H1 (cell line): ENCODE measurements around the gene PCDH8. TPM values are rescaled to one million over a fixed set of nuclear protein-coding genes. Genes with fewer than 3 reads are reported as not detected.

Experiments
- CTCF ChIA-PET: fragments of 300-600 bp; sonication (Branson Sonifier 250); formaldehyde crosslinking; loops from one replicate; lab custom pipeline; 2021; ENCODE audit not compliant: partially characterized antibody; lab: Charles Lee
- POLR2A ChIA-PET: fragments of 300-600 bp; sonication (Branson Sonifier 250); formaldehyde crosslinking; loops from one replicate; lab custom pipeline; 2021; ENCODE audit warnings: inconsistent platforms; ENCODE audit not compliant: partially characterized antibody; lab: Charles Lee
- DNase-seq, 2 experiments: peaks; one replicate each; pipeline versions ENCODE4 v3.0.0 to v3.0.0-alpha.2; 2010 to 2022; ENCODE audit warnings: low spot score in 2 of 2, low read depth in 1 of 2, mixed read lengths in 1 of 2
- FAIRE-seq: peaks from 2 replicates; lab custom pipeline; 2011; peaks lifted over from hg19 to GRCh38; lab: Jason Lieb, UNC
- H2AFZ ChIP-seq: 2 replicates; pipeline ENCODE4 v1.8.1; 2012; ENCODE audit warnings: low read length, inconsistent platforms
- H2AK5ac ChIP-seq: 2 replicates; pipeline ENCODE4 v1.6.1; 2013; ENCODE audit warnings: low read depth, low read length
- H2BK120ac ChIP-seq: replicated peaks from 2 replicates; pipeline ENCODE3; 2013; ENCODE audit warnings: low read depth, low read length, inconsistent platforms
- H2BK12ac ChIP-seq: 2 replicates; pipeline ENCODE4 v1.6.1; 2013; ENCODE audit warnings: low read depth, low read length
- H2BK15ac ChIP-seq: 2 replicates; pipeline ENCODE4 v1.6.1; 2013; ENCODE audit warnings: low read length
- H2BK20ac ChIP-seq: 2 replicates; pipeline ENCODE4 v1.6.1; 2013; ENCODE audit warnings: low read length
- H2BK5ac ChIP-seq: 2 replicates; pipeline ENCODE4 v1.6.1; 2013; ENCODE audit warnings: low read depth, low read length
- H3K14ac ChIP-seq: 2 replicates; pipeline ENCODE4 v1.6.1; 2013; ENCODE audit warnings: inconsistent platforms; ENCODE audit not compliant: insufficient read length
- H3K18ac ChIP-seq: 2 replicates; pipeline ENCODE4 v1.6.1; 2013; ENCODE audit warnings: low read length; ENCODE audit errors: extremely low read depth
- H3K23ac ChIP-seq: 2 replicates; pipeline ENCODE4 v1.6.1; 2013; ENCODE audit warnings: inconsistent platforms; ENCODE audit not compliant: insufficient read length
- H3K23me2 ChIP-seq: 2 replicates; pipeline ENCODE4 v1.6.1; 2013; ENCODE audit warnings: low read depth, low read length
- H3K27ac ChIP-seq: 2 replicates; pipeline ENCODE4 v1.6.1; 2011; ENCODE audit warnings: low read depth, low read length, inconsistent platforms
- H3K27me3 ChIP-seq, 4 experiments: replicated peaks in 1 of 4; 1 replicate in 1 of 4; 2 replicates in 3 of 4; pipeline versions ENCODE4 v1.6.1 to v1.8.1; 2011 to 2013; ENCODE audit warnings: low read length in 3 of 4, mild to moderate bottlenecking in 3 of 4, inconsistent platforms in 2 of 4, mixed read lengths in 2 of 4, moderate library complexity in 1 of 4; ENCODE audit not compliant: control insufficient read depth in 3 of 4, insufficient read depth in 3 of 4; ENCODE audit errors: extremely low read depth in 1 of 4
- H3K36me3 ChIP-seq, 4 experiments: 2 replicates each; pipeline versions ENCODE4 v1.6.1 to v1.8.1; 2011 to 2013; ENCODE audit warnings: mild to moderate bottlenecking in 4 of 4, low read length in 3 of 4, moderate library complexity in 2 of 4, control low read depth in 1 of 4, inconsistent platforms in 1 of 4; ENCODE audit not compliant: insufficient read depth in 4 of 4, control insufficient read depth in 2 of 4
- H3K4ac ChIP-seq: replicated peaks from 2 replicates; pipeline ENCODE3; 2013; ENCODE audit warnings: low read length, low read depth, mixed read lengths, inconsistent platforms; ENCODE audit not compliant: insufficient read length
- H3K4me1 ChIP-seq, 4 experiments: replicated peaks in 1 of 4; 1 replicate in 1 of 4; 2 replicates in 3 of 4; pipeline versions ENCODE4 v1.6.1 to v1.8.1; 2011 to 2013; ENCODE audit warnings: low read length in 3 of 4, inconsistent platforms in 2 of 4, mixed read lengths in 1 of 4; ENCODE audit not compliant: insufficient read depth in 4 of 4, control insufficient read depth in 3 of 4
- H3K4me2 ChIP-seq, 2 experiments: 2 replicates each; pipeline versions ENCODE4 v1.6.1 to v1.8.1; 2011 to 2013; ENCODE audit warnings: low read depth in 2 of 2, low read length in 2 of 2, control low read depth in 1 of 2, inconsistent platforms in 1 of 2, mild to moderate bottlenecking in 1 of 2; ENCODE audit not compliant: insufficient read depth in 1 of 2
- H3K4me3 ChIP-seq, 4 experiments: fragments of 200-600, 300-600 bp in 1 of 4; sonication (generic), shearing (Covaris generic), sonication (Bioruptor Twin) in 1 of 4; 2 replicates each; pipeline versions ENCODE4 v1.5.1 to v1.8.1; 2011 to 2016; ENCODE audit warnings: low read length in 4 of 4, low read depth in 3 of 4, control low read depth in 2 of 4, inconsistent platforms in 2 of 4, mild to moderate bottlenecking in 2 of 4, mixed read lengths in 1 of 4, moderate library complexity in 1 of 4; ENCODE audit not compliant: insufficient read depth in 2 of 4; ENCODE audit errors: extremely low read depth in 1 of 4
- H3K56ac ChIP-seq: replicated peaks from 2 replicates; pipeline ENCODE3; 2013; ENCODE audit warnings: low read depth, mild to moderate bottlenecking, mixed read lengths, low read length, inconsistent platforms; ENCODE audit not compliant: insufficient read length
- H3K79me1 ChIP-seq: 2 replicates; pipeline ENCODE4 v1.6.1; 2013; ENCODE audit warnings: low read depth, low read length, control low read depth
- H3K79me2 ChIP-seq, 2 experiments: 2 replicates each; pipeline versions ENCODE4 v1.6.1 to v1.8.1; 2012 to 2013; ENCODE audit warnings: low read length in 2 of 2, mild to moderate bottlenecking in 2 of 2, inconsistent platforms in 1 of 2; ENCODE audit not compliant: insufficient read depth in 2 of 2, control insufficient read depth in 1 of 2
- H3K9ac ChIP-seq, 4 experiments: replicated peaks in 1 of 4; 1 replicate in 1 of 4; 2 replicates in 3 of 4; pipeline versions ENCODE4 v1.6.1 to v1.8.1; 2011 to 2013; ENCODE audit warnings: low read depth in 3 of 4, low read length in 3 of 4, control low read depth in 2 of 4, mild to moderate bottlenecking in 2 of 4, moderate library complexity in 2 of 4, inconsistent platforms in 1 of 4; ENCODE audit errors: extremely low read depth in 1 of 4
- H3K9me3 ChIP-seq, 2 experiments: 2 replicates each; pipeline versions ENCODE4 v1.6.1 to v1.8.1; 2012 to 2013; ENCODE audit warnings: mild to moderate bottlenecking in 2 of 2, moderate library complexity in 2 of 2, control low read depth in 1 of 2, inconsistent platforms in 1 of 2, low read depth in 1 of 2, low read length in 1 of 2, mixed read lengths in 1 of 2; ENCODE audit not compliant: insufficient read depth in 2 of 2
- H4K20me1 ChIP-seq, 2 experiments: replicated peaks in 1 of 2; 2 replicates each; pipeline versions ENCODE3 to v1.8.1; 2011 to 2013; ENCODE audit warnings: inconsistent platforms in 2 of 2, low read length in 2 of 2, mild to moderate bottlenecking in 1 of 2; ENCODE audit not compliant: insufficient read depth in 2 of 2, control insufficient read depth in 1 of 2
- H4K5ac ChIP-seq: 2 replicates; pipeline ENCODE4 v1.6.1; 2013; ENCODE audit warnings: low read length, low read depth, mixed read lengths, inconsistent platforms; ENCODE audit not compliant: insufficient read length
- H4K8ac ChIP-seq: 2 replicates; pipeline ENCODE4 v1.8.0; 2013; ENCODE audit warnings: mild to moderate bottlenecking, moderate library complexity, low read length, inconsistent platforms; ENCODE audit not compliant: insufficient read depth; ENCODE audit errors: extremely low read depth
- H4K91ac ChIP-seq: replicated peaks from 2 replicates; pipeline ENCODE3; 2013; ENCODE audit warnings: low read length, mixed read lengths, inconsistent platforms; ENCODE audit not compliant: insufficient read length
- ASH2L ChIP-seq: fragments of 200-600, 300-600 bp; sonication (generic); IDR thresholded peaks from one replicate; pipeline ENCODE4 v1.7.1; 2017; ENCODE audit warnings: low read length
- BRCA1 ChIP-seq: IDR thresholded peaks from 2 replicates; pipeline ENCODE4 v1.6.1; 2012; ENCODE audit warnings: low read depth, low read length, improper control_type of control experiment
- CBX8 ChIP-seq: fragments of 300-800, 300-1000 bp; sonication (generic); IDR thresholded peaks from 2 replicates; pipeline ENCODE4 v1.7.1; 2016; ENCODE audit warnings: low read depth, low read length, borderline replicate concordance
- EP300 ChIP-seq, 2 experiments: IDR thresholded peaks; 1 replicate in 1 of 2; 2 replicates in 1 of 2; pipeline ENCODE4 v1.6.1; 2011 to 2012; ENCODE audit warnings: low read depth in 2 of 2, low read length in 2 of 2, mild to moderate bottlenecking in 2 of 2, borderline replicate concordance in 1 of 2, inconsistent platforms in 1 of 2, moderate library complexity in 1 of 2
- KDM1A ChIP-seq: fragments of 200-600, 300-600 bp; sonication (generic); IDR thresholded peaks from 2 replicates; pipeline ENCODE4 v1.7.1; 2016; ENCODE audit warnings: mild to moderate bottlenecking, low read length, borderline replicate concordance
- MAFK ChIP-seq: IDR thresholded peaks from 2 replicates; pipeline ENCODE4 v1.6.1; 2012; ENCODE audit warnings: low read depth, mild to moderate bottlenecking, improper control_type of control experiment, low read length
- NRF1 ChIP-seq: IDR thresholded peaks from 2 replicates; pipeline ENCODE4 v1.6.1; 2011; ENCODE audit warnings: mild to moderate bottlenecking, low read depth, low read length, improper control_type of control experiment
- PHF8 ChIP-seq: fragments of 200-600 bp; sonication (generic); conservative IDR thresholded peaks from 2 replicates; pipeline ENCODE4 v1.7.1; 2012; ENCODE audit warnings: low read depth, mild to moderate bottlenecking, inconsistent platforms, low read length, moderate library complexity
- POLR2A ChIP-seq, 2 experiments: IDR thresholded peaks; 1 replicate in 1 of 2; 2 replicates in 1 of 2; pipeline ENCODE4 v1.6.1; 2011; ENCODE audit warnings: low read depth in 2 of 2, low read length in 2 of 2, mild to moderate bottlenecking in 2 of 2; ENCODE audit errors: control extremely low read depth in 1 of 2
- POLR2AphosphoS5 ChIP-seq: IDR thresholded peaks from 2 replicates; pipeline ENCODE4 v1.6.1; 2011; ENCODE audit warnings: low read depth, low read length
- RNF2 ChIP-seq: fragments of 200-900, 300-1000 bp; sonication (generic); IDR thresholded peaks from 2 replicates; pipeline ENCODE4 v1.7.1; 2016; ENCODE audit warnings: borderline replicate concordance, low read depth, mild to moderate bottlenecking, antibody characterized with exemption, low read length; ENCODE audit not compliant: poor library complexity, severe bottlenecking; ENCODE audit errors: missing control alignments
- SP2 ChIP-seq: IDR thresholded peaks from 2 replicates; pipeline ENCODE4 v1.6.1; 2012; ENCODE audit warnings: mild to moderate bottlenecking, low read length, inconsistent platforms
- TBP ChIP-seq: IDR thresholded peaks from 2 replicates; pipeline ENCODE4 v1.6.1; 2011; ENCODE audit warnings: low read depth, low read length, improper control_type of control experiment
- WGBS, 2 experiments: shearing (Covaris generic) in 1 of 2; methylation state at CpG; one replicate each; pipeline versions ENCODE4 v1.1.6 to v1.1.7; 2013 to 2015; ENCODE audit warnings: low lambda C conversion rate in 2 of 2, mixed read lengths in 2 of 2, inconsistent platforms in 1 of 2, low coverage in 1 of 2, missing lambda C conversion rate in 1 of 2; ENCODE audit not compliant: insufficient replicate concordance in 2 of 2, insufficient coverage in 1 of 2, insufficient read length in 1 of 2; ENCODE audit errors: extremely low coverage in 1 of 2, missing lambda C conversion rate in 1 of 2; 5-methylcytosine and 5-hydroxymethylcytosine counted together
- polyA plus RNA-seq, 7 experiments: library from polyadenylated mRNA; depleted of rRNA in 3 of 7; stranded (reverse) in 5 of 7; unstranded in 2 of 7; fragments of >200 nt in 5 of 7; fragments of 200-250 nt in 2 of 7; gene quantifications; 1 replicate in 5 of 7; 2 replicates in 1 of 7; 4 replicates in 1 of 7; pipeline versions ENCODE4 v1.2.1 to v1.2.3, GENCODE V29; 2011 to 2013; ENCODE audit warnings: missing spikeins in 2 of 7, mixed read lengths in 2 of 7
- total RNA-seq: library from RNA; stranded (reverse); fragmentation: NEBNext Ultra II Directional; extraction: Animal tissue kit (Norgen Biotek cat#: 25700); gene quantifications from 2 replicates; pipeline ENCODE4 v1.2.1, GENCODE V29; 2021

PCDH8 gene
- total and polyA plus RNA-seq, 2 of the 8 experiments (the other 6 are each of a cell fraction or from before 2014, with no cell fraction given) = 0.82 to 1.6 TPM

DNA sequence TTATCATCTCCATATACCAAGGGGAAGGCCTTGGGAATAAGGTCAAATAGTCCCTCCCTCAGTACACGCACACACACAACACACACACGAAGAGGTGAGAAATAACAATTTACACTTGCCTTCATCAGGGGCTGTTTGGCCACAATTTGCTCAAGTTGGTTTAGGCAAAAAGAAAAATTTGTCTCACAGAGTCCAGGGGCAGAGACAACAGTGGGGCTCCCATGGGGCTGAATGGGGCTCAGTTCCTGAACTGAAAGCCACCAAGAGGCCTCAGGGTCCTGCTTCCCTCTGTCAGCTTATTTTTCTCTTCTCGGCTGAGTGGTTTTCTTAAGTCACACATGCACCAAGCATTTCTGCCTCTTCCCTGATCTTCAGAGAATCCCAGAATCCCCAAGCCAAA, 35.5 kb downstream of the PCDH8 start:
- TF ChIP-seq RNF2 (no peak), NRF1 (no peak), BRCA1 (no peak), KDM1A (no peak), PHF8 (no peak), ASH2L (no peak), MAFK (no peak), POLR2A (IDR thresholded peaks at IDR 0.05; ENCODE audit: control extremely low read depth in 1 of 2, low read depth in 2 of 2, low read length in 2 of 2) (no peak), EP300 (IDR thresholded peaks at IDR 0.05; ENCODE audit: borderline replicate concordance in 1 of 2, low read depth in 2 of 2, low read length in 2 of 2) (no peak), SP2 (no peak), TBP (no peak), CBX8 (no peak), POLR2AphosphoS5 (no peak)
- WGBS, 2 experiments = 92% methylated on average over 3 of the region's 3 CpGs; no CpG with 5 or more reads in 1 of the 2 experiments
- no peak overlapping the region for H4K91ac ChIP-seq
- no peak overlapping the region for H4K5ac ChIP-seq
- H3K4me3 ChIP-seq = no peak overlapping the region
- ChIA-PET CTCF (interaction anchor here (2.6 kb wide), 1 partner anchor 148 kb away, joined by 10 read pairs; no protein-coding TSS in a partner anchor), POLR2A (no interaction called here)
- no peak overlapping the region; the same call in 1 of the 2 replicates for H3K27ac ChIP-seq
- no peak for DNase-seq
- no peak overlapping the region for H2AFZ ChIP-seq
- no peak overlapping the region for H2BK120ac ChIP-seq
- H4K20me1 ChIP-seq = no peaks in the 10 kb centered on the region
- no peak overlapping the region for H3K4ac ChIP-seq
- H3K9me3 ChIP-seq = peaks cover 0 to 14% of the 10 kb centered on the region in 2 experiments; a peak in 1 of 4 replicates
- no peak for FAIRE-seq
- no peak overlapping the region for H2BK15ac ChIP-seq
- no peak overlapping the region for H2BK20ac ChIP-seq
- no peak overlapping the region for H3K18ac ChIP-seq
- H3K79me2 ChIP-seq = no peaks in the 10 kb centered on the region
- no peaks in the 10 kb centered on the region; the same call in 1 of the 2 replicates for H3K23me2 ChIP-seq
- no peaks in the 10 kb centered on the region for H3K79me1 ChIP-seq
- H3K4me1 ChIP-seq = peaks cover 0 to 6% (median 3%) of the 10 kb centered on the region in 4 experiments; a peak in 4 of 7 replicates
- no peaks in the 10 kb centered on the region; a peak in 1 of 8 replicates for H3K36me3 ChIP-seq
- H3K27me3 ChIP-seq = no peaks in the 10 kb centered on the region
- no peak overlapping the region for H2BK5ac ChIP-seq
- H3K4me2 ChIP-seq = no peak overlapping the region
- H3K23ac ChIP-seq = no peak overlapping the region
- H4K8ac ChIP-seq = no peak overlapping the region
- H3K56ac ChIP-seq = no peak overlapping the region
- H2AK5ac ChIP-seq = no peak overlapping the region
- H2BK12ac ChIP-seq = no peak overlapping the region
- no peak overlapping the region for H3K9ac ChIP-seq
- H3K14ac ChIP-seq = no peak overlapping the region
